ENCODE data around the gene ETV3L. TPM values are rescaled to one million over a fixed set of nuclear protein-coding genes. Genes with fewer than 3 reads are reported as not detected.

ETV3L gene
- total RNA-seq, 1 experiment from 2014 or later, result not detected

DNA sequence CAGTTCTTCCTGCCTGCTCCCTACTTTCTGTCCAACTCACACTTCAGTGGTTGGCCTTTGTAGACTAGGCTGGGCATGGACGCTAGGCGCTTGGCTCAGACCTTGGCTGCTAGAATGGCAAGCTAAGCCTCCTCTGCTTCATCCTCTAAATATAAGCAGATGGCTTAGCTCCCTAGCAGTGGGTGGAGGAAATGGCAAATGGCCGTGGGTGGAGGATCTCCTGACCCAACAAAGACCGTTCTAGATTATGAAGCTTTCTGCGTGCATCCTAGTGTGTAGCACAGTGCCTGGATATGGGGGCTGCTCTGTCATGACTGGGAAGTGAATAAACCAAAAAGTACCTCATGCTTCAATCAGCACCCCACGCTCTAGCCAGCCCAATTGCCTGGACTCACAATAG lies 10.4 kb upstream of the ETV3L start:
- intact Hi-C loops (cut with micrococcal nuclease; ENCODE audit: unreplicated experiment) (no loop called here), in situ Hi-C loops (cut with HindIII; ENCODE audit: low pct_unique_long_range_greater_than_20kb, low sequenced_read_pairs) (no loop called here)
- ATAC-seq (no peak), DNase-seq (ENCODE audit: low read depth, low spot score) (no peak)
- TF ChIP-seq SIN3A (IDR thresholded peaks at IDR 0.05; ENCODE audit: borderline replicate concordance, insufficient read depth, low read depth, low read length), result no peak
- Histone ChIP-seq H3K9me3 (ENCODE audit: control insufficient read depth, insufficient read depth, low read depth, low read length) (no peaks in the 10 kb centered on the region), H3K36me3 (ENCODE audit: control insufficient read depth, insufficient read depth, low read length) (no peaks in the 10 kb centered on the region), H3K4me1 (ENCODE audit: control insufficient read depth, insufficient read depth, low read length) (peaks cover 5% of the 10 kb centered on the region; the same call in 1 of the 2 replicates), H3K4me3 (ENCODE audit: low read depth in 2 of 2, low read length in 2 of 2) (no peak overlapping the region), H3K27ac (ENCODE audit: low read length) (no peak overlapping the region), H3K27me3 (ENCODE audit: control insufficient read depth, insufficient read depth, low read length) (no peaks in the 10 kb centered on the region)
- POLR2A ChIA-PET, result no interaction called here
- BruUV-seq (replicated peaks), result no TSS peak
- CTCF ChIA-PET, result interaction anchor here (1.0 kb wide), 1 partner anchor 20 kb away, joined by 4 read pairs; no protein-coding TSS in a partner anchor

DNA sequence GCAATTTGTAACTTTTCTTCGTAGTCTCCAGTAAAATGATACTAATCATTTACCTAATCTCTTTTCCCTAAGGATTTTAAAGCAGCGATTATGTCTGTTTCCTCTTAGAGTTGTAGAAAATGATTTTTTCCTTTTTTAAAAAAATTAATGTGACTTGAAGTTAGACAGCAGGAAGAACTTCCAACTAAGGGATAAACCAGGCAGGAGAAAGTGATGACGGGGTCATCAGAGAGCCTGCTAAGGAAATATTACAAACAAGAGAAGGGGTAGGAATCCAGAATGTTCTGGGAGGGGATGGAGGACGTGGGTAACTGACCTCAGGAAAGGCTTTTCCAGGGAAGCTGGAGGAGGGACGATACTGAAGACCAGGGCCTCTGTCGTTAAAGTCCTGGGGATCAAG lies 8.8 kb upstream of the ETV3L start:
- Histone ChIP-seq H3K27me3 (ENCODE audit: control insufficient read depth, insufficient read depth, low read length) (no peaks in the 10 kb centered on the region), H3K9me3 (ENCODE audit: control insufficient read depth, insufficient read depth, low read depth, low read length) (no peaks in the 10 kb centered on the region), H3K36me3 (ENCODE audit: control insufficient read depth, insufficient read depth, low read length) (no peaks in the 10 kb centered on the region), H3K27ac (ENCODE audit: low read length) (no peak overlapping the region), H3K4me3 (ENCODE audit: low read depth in 2 of 2, low read length in 2 of 2) (no peak overlapping the region), H3K4me1 (ENCODE audit: control insufficient read depth, insufficient read depth, low read length) (peaks cover 5% of the 10 kb centered on the region; the same call in 1 of the 2 replicates)
- DNase-seq (ENCODE audit: low read depth, low spot score) (no peak), ATAC-seq (no peak)
- no peak for TF ChIP-seq TCF7L2 (IDR thresholded peaks at IDR 0.05; ENCODE audit: low read depth, low read length)
- TF ChIP-seq, protein P1, sequence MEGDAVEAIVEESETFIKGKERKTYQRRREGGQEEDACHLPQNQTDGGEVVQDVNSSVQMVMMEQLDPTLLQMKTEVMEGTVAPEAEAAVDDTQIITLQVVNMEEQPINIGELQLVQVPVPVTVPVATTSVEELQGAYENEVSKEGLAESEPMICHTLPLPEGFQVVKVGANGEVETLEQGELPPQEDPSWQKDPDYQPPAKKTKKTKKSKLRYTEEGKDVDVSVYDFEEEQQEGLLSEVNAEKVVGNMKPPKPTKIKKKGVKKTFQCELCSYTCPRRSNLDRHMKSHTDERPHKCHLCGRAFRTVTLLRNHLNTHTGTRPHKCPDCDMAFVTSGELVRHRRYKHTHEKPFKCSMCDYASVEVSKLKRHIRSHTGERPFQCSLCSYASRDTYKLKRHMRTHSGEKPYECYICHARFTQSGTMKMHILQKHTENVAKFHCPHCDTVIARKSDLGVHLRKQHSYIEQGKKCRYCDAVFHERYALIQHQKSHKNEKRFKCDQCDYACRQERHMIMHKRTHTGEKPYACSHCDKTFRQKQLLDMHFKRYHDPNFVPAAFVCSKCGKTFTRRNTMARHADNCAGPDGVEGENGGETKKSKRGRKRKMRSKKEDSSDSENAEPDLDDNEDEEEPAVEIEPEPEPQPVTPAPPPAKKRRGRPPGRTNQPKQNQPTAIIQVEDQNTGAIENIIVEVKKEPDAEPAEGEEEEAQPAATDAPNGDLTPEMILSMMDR (IDR thresholded peaks at IDR 0.05), result no peak
- no peak for TF ChIP-seq POLR2AphosphoS5 (IDR thresholded peaks at IDR 0.05; ENCODE audit: low read depth, low read length)
- TF ChIP-seq SIN3A (IDR thresholded peaks at IDR 0.05; ENCODE audit: borderline replicate concordance, insufficient read depth, low read depth, low read length), result no peak
- TF ChIP-seq, protein P2, sequence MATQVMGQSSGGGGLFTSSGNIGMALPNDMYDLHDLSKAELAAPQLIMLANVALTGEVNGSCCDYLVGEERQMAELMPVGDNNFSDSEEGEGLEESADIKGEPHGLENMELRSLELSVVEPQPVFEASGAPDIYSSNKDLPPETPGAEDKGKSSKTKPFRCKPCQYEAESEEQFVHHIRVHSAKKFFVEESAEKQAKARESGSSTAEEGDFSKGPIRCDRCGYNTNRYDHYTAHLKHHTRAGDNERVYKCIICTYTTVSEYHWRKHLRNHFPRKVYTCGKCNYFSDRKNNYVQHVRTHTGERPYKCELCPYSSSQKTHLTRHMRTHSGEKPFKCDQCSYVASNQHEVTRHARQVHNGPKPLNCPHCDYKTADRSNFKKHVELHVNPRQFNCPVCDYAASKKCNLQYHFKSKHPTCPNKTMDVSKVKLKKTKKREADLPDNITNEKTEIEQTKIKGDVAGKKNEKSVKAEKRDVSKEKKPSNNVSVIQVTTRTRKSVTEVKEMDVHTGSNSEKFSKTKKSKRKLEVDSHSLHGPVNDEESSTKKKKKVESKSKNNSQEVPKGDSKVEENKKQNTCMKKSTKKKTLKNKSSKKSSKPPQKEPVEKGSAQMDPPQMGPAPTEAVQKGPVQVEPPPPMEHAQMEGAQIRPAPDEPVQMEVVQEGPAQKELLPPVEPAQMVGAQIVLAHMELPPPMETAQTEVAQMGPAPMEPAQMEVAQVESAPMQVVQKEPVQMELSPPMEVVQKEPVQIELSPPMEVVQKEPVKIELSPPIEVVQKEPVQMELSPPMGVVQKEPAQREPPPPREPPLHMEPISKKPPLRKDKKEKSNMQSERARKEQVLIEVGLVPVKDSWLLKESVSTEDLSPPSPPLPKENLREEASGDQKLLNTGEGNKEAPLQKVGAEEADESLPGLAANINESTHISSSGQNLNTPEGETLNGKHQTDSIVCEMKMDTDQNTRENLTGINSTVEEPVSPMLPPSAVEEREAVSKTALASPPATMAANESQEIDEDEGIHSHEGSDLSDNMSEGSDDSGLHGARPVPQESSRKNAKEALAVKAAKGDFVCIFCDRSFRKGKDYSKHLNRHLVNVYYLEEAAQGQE (IDR thresholded peaks at IDR 0.05; ENCODE audit: insufficient read depth in 1 of 2, low read depth in 2 of 2, low read length in 1 of 2), result no peak
- intact Hi-C loops (cut with micrococcal nuclease; ENCODE audit: unreplicated experiment), result no loop called here
- BruUV-seq (replicated peaks), result no TSS peak
- in situ Hi-C loops (cut with HindIII; ENCODE audit: low pct_unique_long_range_greater_than_20kb, low sequenced_read_pairs), result no loop called here
- CTCF ChIA-PET, result no interaction called here
- POLR2A ChIA-PET, result no interaction called here

DNA sequence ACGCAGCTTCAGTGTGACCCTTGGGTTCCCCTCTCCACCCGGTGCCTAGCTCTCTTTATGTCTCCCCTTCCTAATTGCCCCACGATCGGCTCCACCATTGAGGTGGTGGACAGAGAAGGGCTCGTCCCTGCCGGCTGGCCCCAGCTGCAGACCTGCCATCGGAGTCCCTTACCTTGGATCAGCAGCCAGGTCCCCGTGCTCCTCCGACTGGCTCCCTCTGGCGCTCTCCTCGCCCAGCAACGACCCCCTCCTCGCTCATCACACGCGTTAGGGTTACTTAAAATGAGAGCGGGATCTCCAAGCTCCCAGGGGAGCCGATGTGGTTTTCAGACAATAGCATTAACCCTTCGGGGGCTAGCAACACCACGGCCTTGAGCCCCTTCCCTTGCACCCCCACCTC lies 8.1 kb upstream of the ETV3L start:
- Histone ChIP-seq H3K27ac (ENCODE audit: low read length) (no peak overlapping the region), H3K4me3 (ENCODE audit: low read depth in 2 of 2, low read length in 2 of 2) (no peak overlapping the region), H3K4me1 (ENCODE audit: control insufficient read depth, insufficient read depth, low read length) (peaks cover 5% of the 10 kb centered on the region; the same call in 1 of the 2 replicates), H3K9me3 (ENCODE audit: control insufficient read depth, insufficient read depth, low read depth, low read length) (no peaks in the 10 kb centered on the region), H3K27me3 (ENCODE audit: control insufficient read depth, insufficient read depth, low read length) (no peaks in the 10 kb centered on the region), H3K36me3 (ENCODE audit: control insufficient read depth, insufficient read depth, low read length) (no peaks in the 10 kb centered on the region)
- no TSS peak for BruUV-seq (replicated peaks)
- ChIA-PET POLR2A (no interaction called here), CTCF (no interaction called here)
- DNase-seq (ENCODE audit: low read depth, low spot score) (no peak), ATAC-seq (no peak)
- in situ Hi-C loops (cut with HindIII; ENCODE audit: low pct_unique_long_range_greater_than_20kb, low sequenced_read_pairs) (no loop called here), intact Hi-C loops (cut with micrococcal nuclease; ENCODE audit: unreplicated experiment) (no loop called here)
- TF ChIP-seq, protein P2 (IDR thresholded peaks at IDR 0.05; ENCODE audit: insufficient read depth in 1 of 2, low read depth in 2 of 2, low read length in 1 of 2), result no peak
- TF ChIP-seq SIN3A (IDR thresholded peaks at IDR 0.05; ENCODE audit: borderline replicate concordance, insufficient read depth, low read depth, low read length) (no peak), TCF7L2 (IDR thresholded peaks at IDR 0.05; ENCODE audit: low read depth, low read length) (no peak), POLR2AphosphoS5 (IDR thresholded peaks at IDR 0.05; ENCODE audit: low read depth, low read length) (no peak)
- TF ChIP-seq, protein P1 (IDR thresholded peaks at IDR 0.05), result no peak
